ENCODE measurements around the gene WDR83. TPM values are rescaled to one million over a fixed set of nuclear protein-coding genes. Genes with fewer than 3 reads are reported as not detected.
"Not testable (repeated sequence)": the region's sequence is repeated elsewhere in the genome, so short reads cannot be mapped to it uniquely, and the experiment has no call there.

WDR83 gene
- total RNA-seq, 1 experiment from 2014 or later, result 9.7 TPM

DNA sequence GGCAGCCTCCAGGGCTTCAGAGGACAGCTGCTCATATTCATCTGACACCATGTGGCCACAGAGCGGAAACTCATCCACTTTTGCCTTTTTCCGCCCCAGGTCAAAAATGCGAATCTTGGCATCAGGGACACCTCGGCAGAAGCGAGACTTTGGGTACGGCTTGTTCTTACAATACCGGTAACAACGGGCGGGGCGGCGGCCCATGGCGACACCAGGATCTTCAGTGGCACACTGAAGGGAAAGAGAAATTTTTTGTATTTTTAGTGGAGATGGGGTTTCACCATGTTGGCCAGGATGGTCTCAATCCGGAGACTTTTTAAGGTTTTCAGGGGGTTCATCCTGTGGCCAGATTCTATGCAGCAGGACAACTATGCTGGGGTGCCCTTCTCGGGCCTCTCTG, 22.9 kb upstream of the WDR83 start:
- H3K27me3 ChIP-seq (replicated peaks); H3K4me3 ChIP-seq; H3K27ac ChIP-seq; H3K4me1 ChIP-seq (replicated peaks); H3K36me3 ChIP-seq; H3K9me3 ChIP-seq (replicated peaks); DNase-seq (ENCODE audit: low read depth in 1 of 2, low spot score in 2 of 2): not testable (repeated sequence)

DNA sequence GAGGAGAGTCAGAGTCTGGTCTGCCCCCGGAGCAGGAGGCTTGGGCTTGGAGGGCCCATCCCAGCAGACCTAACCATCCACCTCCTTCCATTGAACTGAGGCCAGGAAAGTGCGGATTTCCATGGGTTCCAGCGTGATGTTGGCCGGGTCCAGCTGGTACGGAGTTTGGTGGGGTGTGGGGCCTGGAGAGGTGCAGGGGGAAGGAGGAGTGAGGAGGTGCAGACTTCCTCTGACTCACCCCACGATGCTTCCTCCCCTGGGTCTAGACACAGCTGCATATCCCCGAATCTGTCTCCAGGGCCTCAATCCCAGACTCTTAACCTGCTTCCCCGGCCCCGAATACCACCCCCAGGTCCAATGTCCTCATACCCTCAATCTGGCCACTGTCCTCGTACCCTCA, 20.1 kb upstream of the WDR83 start:
- Histone ChIP-seq H3K27ac (no peak overlapping the region), H3K4me3 (no peak overlapping the region), H3K27me3 (replicated peaks) (no peaks in the 10 kb centered on the region), H3K9me3 (replicated peaks) (peaks cover 4% of the 10 kb centered on the region), H3K4me1 (replicated peaks) (no peaks in the 10 kb centered on the region), H3K36me3 (no peaks in the 10 kb centered on the region)
- DNase-seq (ENCODE audit: low read depth in 1 of 2, low spot score in 2 of 2), result no peak

DNA sequence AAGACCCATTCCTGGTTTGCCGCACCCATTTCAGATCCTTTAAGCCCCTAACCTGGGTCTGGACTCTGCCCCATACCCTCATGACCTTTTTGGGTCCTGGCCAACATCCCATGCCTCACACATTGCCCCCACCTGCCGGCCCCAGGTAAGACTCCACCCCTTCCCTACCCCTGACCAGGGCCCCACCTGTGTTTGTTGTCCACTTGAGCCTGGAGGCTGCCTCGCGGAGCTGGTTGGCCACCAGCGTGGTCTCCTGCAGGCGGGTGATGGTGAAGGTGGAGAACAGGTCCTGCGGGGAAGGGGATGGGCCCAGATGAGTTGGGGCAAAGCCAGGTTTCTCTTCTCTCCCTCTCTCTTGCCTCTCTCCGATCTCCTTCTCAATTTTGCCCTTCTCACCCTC, 19.6 kb upstream of the WDR83 start:
- DNase-seq (ENCODE audit: low read depth in 1 of 2, low spot score in 2 of 2), result no peak
- H3K36me3 ChIP-seq, result 0 out of 2 replicates have a peak, but pooled peaks cover under 1% of the 10 kb centered on the region
- H3K27me3 ChIP-seq (replicated peaks), result no peaks in the 10 kb centered on the region
- H3K27ac ChIP-seq, result no peak overlapping the region
- H3K4me3 ChIP-seq, result no peak overlapping the region
- H3K9me3 ChIP-seq (replicated peaks), result peaks cover 4% of the 10 kb centered on the region
- no peaks in the 10 kb centered on the region for H3K4me1 ChIP-seq (replicated peaks)

DNA sequence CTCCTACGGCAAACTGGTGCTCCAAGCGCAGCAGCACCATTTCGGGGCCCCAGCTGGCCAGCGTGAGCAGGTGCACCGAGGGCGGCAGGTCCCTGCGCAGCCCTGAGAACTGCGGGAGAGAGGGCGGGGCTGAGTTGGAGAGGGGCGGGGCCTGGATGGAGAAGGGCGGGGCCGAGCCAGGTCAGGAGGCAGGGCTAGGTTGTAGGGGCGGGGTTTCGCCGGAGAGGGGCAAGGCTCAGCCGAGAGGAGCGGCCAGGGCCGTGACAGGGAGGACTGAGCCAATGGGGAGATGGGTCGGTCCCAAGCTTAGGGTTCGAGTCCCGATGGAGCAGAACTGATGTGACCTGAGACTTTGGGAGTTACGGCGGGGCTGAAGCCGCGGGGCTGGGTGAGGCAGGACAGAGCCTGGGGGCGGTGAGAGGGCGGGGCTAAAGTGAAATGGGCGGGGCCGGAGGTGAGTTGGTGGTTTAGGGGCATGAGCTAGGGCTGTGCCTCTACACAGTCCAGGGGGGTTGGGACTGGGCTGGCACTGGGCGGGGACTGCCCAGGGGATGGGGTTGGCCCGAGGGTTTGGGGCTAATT, 19.0 kb upstream of the WDR83 start:
- DNase-seq (ENCODE audit: low read depth in 1 of 2, low spot score in 2 of 2), result no peak
- peaks cover 4% of the 10 kb centered on the region for H3K9me3 ChIP-seq (replicated peaks)
- 0 out of 2 replicates have a peak, but pooled peaks cover 2% of the 10 kb centered on the region for H3K36me3 ChIP-seq
- H3K27ac ChIP-seq, result no peak overlapping the region
- H3K4me1 ChIP-seq (replicated peaks), result no peaks in the 10 kb centered on the region
- no peaks in the 10 kb centered on the region for H3K27me3 ChIP-seq (replicated peaks)
- H3K4me3 ChIP-seq, result no peak overlapping the region

DNA sequence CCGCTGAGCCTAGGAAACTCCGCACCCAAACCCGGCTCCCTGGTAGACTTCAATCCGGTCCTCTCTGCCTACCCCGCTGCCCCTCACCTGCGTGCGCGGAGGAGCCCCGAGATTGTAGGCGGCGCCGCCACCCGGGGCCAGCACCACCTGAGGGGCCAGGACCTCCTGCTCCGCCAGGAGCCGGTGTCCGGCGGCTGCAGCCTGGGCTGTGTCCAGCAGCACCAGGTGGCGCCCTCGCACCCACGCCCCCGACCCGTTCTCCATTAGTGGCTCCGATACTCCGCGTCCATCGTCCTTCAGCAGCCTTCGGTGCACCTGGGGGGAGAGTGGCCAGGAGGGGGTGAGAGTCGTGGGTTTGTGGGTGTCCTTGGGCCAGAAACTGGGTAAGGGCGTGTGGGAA, 18.5 kb upstream of the WDR83 start:
- Histone ChIP-seq H3K4me3 (no peak overlapping the region), H3K36me3 (0 out of 2 replicates have a peak, but pooled peaks cover 2% of the 10 kb centered on the region), H3K9me3 (replicated peaks) (peaks cover 4% of the 10 kb centered on the region), H3K27me3 (replicated peaks) (no peaks in the 10 kb centered on the region), H3K4me1 (replicated peaks) (no peaks in the 10 kb centered on the region), H3K27ac (no peak overlapping the region)
- no peak for DNase-seq (ENCODE audit: low read depth in 1 of 2, low spot score in 2 of 2)

DNA sequence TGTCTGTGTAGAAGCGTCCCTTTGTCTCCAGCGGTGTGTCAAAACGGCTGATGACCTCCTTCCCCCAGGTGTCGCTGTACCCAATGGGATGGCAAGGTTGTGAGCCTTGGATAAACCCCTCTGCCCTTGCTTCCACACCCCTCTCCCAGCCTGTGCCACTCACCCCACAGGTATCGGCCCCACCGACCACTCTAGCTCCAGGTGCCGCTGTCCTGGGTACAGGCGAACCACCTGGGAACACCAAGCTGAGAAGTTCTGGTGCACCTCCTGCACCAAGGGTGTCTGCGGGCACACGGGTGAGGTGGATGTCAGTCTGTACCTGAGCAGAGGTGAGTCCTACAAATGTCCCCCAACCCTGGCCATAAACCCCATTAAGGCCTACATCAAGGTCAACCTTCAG, 16.7 kb upstream of the WDR83 start:
- Histone ChIP-seq H3K27me3 (replicated peaks) (no peaks in the 10 kb centered on the region), H3K4me3 (no peak overlapping the region), H3K36me3 (peaks cover 2% of the 10 kb centered on the region; the same call in 1 of the 2 replicates), H3K4me1 (replicated peaks) (no peaks in the 10 kb centered on the region), H3K9me3 (replicated peaks) (peaks cover 4% of the 10 kb centered on the region), H3K27ac (no peak overlapping the region)
- DNase-seq (ENCODE audit: low read depth in 1 of 2, low spot score in 2 of 2), result no peak

DNA sequence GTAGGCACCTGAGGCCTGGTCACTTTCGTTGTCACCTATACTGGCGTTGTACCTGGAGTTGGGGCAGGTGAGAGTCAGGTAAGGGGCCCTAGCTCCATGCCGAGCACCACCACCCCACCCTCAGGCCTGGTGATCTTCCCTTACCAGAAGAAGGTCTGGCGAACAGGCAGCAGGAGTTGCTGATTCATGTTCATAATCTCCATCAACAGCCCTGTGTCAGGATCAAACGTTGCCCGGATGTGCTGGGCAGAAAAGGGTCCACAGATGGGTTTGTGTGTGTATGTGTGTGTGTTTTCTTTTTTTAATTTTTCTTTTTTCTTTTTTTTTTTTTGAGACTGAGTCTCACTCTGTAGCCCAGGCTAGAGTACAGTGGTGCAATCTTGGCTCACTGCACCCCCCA, 14.4 kb upstream of the WDR83 start:
- peaks cover 4% of the 10 kb centered on the region for H3K9me3 ChIP-seq (replicated peaks)
- DNase-seq (ENCODE audit: low read depth in 1 of 2, low spot score in 2 of 2), result no peak
- no peak overlapping the region for H3K27ac ChIP-seq
- H3K27me3 ChIP-seq (replicated peaks), result no peaks in the 10 kb centered on the region
- no peaks in the 10 kb centered on the region for H3K4me1 ChIP-seq (replicated peaks)
- H3K4me3 ChIP-seq, result no peak overlapping the region
- peaks cover 19% of the 10 kb centered on the region for H3K36me3 ChIP-seq

DNA sequence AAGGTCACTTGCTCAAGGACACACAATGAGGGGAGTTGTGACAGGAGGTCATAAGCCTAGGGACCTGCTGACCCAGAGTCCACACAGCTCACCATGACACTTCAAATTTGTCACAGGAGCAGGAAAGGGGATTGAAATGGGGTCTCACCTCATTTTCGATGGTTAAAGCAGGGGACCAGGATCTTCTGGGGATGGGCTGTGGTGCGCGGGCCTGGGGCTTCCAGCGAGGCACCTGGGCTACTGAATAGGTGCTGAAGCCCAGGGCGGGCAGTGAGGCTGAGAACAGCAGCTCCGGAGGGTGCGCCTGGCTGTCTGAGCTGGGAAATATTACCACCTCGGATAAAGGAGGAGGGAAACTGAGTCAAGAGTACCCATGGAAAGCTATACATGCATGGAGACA, 11.1 kb upstream of the WDR83 start:
- DNase-seq (ENCODE audit: low read depth in 1 of 2, low spot score in 2 of 2), result no peak
- Histone ChIP-seq H3K27me3 (replicated peaks) (no peaks in the 10 kb centered on the region), H3K9me3 (replicated peaks) (no peaks in the 10 kb centered on the region), H3K27ac (no peak overlapping the region), H3K4me3 (no peak overlapping the region), H3K36me3 (peaks cover 35% of the 10 kb centered on the region), H3K4me1 (replicated peaks) (no peaks in the 10 kb centered on the region)

DNA sequence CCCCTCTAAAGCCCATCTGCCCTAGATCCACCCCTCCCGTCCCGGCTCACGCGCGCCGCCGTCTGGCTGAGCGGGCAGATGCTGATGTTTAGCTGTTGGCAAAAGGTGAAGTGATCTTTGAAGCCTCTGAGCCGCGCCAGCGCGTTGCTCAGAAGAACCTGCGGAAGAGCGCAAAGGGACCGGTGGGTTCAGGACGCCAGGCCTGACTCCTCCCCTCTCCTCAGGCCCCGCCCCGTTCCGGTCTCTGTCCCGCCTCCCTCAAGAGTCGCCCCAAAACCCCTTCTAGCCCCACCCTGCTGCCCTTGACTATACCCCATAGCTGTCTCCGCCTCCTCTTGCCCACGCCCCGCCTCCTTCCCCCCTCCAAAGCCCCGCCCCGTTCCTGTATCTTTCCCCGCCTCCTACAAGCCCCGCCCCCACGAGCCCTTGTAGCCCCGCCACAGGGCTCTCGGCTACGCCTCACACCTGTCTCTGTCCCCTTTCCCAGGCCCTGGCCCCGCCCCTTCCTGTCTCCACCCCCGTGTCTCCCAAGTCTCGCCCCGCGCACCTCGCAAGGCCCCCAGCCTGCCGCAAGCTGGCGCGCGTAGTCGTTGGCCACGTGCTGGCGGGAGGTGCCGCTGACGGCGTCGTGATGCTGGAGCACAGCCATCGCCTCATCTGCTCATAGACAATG, 9.6 kb upstream of the WDR83 start:
- Histone ChIP-seq H3K4me3 (no peak overlapping the region), H3K27me3 (replicated peaks) (no peaks in the 10 kb centered on the region), H3K36me3 (peaks cover 45% of the 10 kb centered on the region), H3K27ac (no peak overlapping the region), H3K4me1 (replicated peaks) (no peaks in the 10 kb centered on the region), H3K9me3 (replicated peaks) (no peaks in the 10 kb centered on the region)
- no peak for DNase-seq (ENCODE audit: low read depth in 1 of 2, low spot score in 2 of 2)

DNA sequence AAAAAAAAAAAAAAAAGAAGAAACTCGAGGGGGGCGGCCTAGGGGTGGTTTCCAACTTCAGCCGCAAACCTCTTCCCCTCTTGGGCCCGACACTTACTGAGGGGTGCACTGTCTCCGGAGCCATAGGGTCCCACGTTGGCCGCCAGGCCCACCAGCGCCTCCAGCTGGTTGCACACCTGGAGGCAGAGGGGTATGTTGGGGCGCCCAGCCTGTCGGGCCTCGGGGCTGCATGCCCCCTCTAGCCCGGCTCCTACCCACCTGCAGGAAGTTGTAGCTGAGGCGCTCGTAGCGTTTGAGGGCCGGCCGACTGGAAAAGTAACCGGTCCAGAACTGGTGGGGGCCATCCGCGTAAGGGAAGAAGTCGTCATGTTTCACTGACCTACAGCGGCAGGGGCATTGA, 8.6 kb upstream of the WDR83 start:
- H3K27ac ChIP-seq, result no peak overlapping the region
- H3K4me3 ChIP-seq, result no peak overlapping the region
- H3K4me1 ChIP-seq (replicated peaks), result no peaks in the 10 kb centered on the region
- H3K9me3 ChIP-seq (replicated peaks), result no peaks in the 10 kb centered on the region
- H3K27me3 ChIP-seq (replicated peaks), result no peaks in the 10 kb centered on the region
- peaks cover 48% of the 10 kb centered on the region for H3K36me3 ChIP-seq
- DNase-seq (ENCODE audit: low read depth in 1 of 2, low spot score in 2 of 2), result no peak

DNA sequence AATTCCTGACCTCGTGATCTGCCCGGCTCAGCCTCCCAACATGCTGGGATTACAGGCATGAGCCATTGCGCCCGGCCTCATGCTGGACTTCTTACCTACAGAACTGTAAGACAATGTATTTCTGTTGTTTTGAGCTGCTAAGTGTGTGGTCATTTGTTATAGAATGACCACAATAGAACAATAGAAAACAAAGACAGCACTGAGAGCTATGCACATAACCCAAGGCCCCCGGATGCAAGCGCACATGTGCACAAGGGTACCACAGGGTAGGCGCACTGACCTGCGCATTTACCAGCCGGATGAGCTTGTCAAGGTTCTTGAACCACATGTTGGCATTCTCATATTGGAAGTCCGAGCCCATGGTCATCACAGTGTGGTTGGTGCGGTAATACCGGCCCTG, 5.6 kb upstream of the WDR83 start:
- Histone ChIP-seq H3K36me3 (peaks cover 63% of the 10 kb centered on the region), H3K4me3 (no peak overlapping the region)
- DNase-seq (ENCODE audit: low read depth in 1 of 2, low spot score in 2 of 2), result no peak

DNA sequence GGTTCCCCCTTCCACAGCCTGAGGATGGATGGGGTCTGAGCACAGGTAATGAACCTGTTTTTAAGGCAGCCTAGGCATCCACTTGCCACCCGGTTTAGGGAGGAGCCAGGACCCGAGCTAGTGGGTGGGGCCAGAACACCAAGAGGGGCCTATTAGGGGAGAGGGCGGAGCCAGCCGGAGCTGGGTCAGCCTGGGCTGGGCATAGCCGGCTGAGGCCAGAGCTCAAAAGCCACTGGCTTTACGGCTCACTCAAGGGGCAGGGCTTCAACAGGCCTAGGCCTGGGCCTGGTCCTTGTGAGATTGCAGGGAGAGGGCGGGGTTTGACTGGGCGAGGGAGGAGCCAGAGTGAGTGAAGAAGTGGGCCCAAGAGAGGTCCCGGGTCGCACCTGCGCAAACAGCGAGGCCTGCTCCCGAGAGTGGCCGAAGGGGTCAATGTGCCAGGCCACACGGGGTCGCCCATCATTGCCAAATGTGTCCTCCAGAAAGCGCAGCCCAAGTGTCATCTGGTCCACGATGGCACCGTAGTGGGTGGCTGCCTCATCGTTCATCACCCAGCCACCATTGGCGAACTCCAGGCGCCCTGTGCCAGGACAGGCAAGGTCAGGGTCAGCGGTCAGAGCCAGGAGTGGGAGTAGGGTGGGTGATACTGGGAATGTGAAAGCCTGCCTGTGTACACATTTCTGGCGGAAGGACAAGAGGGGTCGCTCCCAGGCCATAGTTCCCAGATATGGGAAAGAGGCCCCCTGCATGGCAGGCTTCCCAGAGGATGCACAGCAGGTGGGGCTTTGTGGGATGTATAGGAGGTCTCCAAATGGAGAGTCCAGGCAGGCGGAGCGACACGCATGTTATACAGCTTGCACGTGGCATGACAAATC, 2.0 kb upstream of the WDR83 start:
- no peak for DNase-seq (ENCODE audit: low read depth in 1 of 2, low spot score in 2 of 2)
- no peaks in the 10 kb centered on the region for H3K27me3 ChIP-seq (replicated peaks)
- H3K27ac ChIP-seq, result no peak overlapping the region
- H3K4me3 ChIP-seq, result no peak overlapping the region
- H3K4me1 ChIP-seq (replicated peaks), result peaks cover 20% of the 10 kb centered on the region
- no peaks in the 10 kb centered on the region for H3K9me3 ChIP-seq (replicated peaks)
- peaks cover 54% of the 10 kb centered on the region for H3K36me3 ChIP-seq

More for the DNA sequence above, 5.6 kb upstream of the WDR83 start:
- Histone ChIP-seq H3K27me3 (replicated peaks) (no peaks in the 10 kb centered on the region), H3K27ac (no peak overlapping the region), H3K9me3 (replicated peaks) (no peaks in the 10 kb centered on the region), H3K4me1 (replicated peaks) (peaks cover 3% of the 10 kb centered on the region; the same call in 1 of the 2 replicates)

DNA sequence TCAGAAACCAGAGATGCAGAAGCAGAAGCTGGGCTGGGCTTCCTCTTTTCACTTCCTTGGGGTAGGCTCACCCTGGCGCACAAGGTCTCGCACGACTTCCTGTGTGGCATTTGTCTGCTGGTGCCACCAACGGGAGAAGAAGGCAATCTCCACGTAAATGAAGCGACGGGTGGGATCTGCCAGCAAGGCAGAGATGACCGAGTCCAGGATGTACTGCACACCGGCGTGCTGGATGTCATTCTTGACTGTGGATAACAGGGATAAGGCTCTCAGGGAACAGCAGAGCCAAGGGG, 1.4 kb upstream of the WDR83 start:
- no peak for DNase-seq (ENCODE audit: low read depth in 1 of 2, low spot score in 2 of 2)
- H3K27me3 ChIP-seq (replicated peaks), result no peaks in the 10 kb centered on the region
- no peak overlapping the region for H3K4me3 ChIP-seq
- H3K4me1 ChIP-seq (replicated peaks), result peaks cover 24% of the 10 kb centered on the region
- peaks cover 51% of the 10 kb centered on the region for H3K36me3 ChIP-seq
- H3K27ac ChIP-seq, result no peak overlapping the region
- no peaks in the 10 kb centered on the region for H3K9me3 ChIP-seq (replicated peaks)

DNA sequence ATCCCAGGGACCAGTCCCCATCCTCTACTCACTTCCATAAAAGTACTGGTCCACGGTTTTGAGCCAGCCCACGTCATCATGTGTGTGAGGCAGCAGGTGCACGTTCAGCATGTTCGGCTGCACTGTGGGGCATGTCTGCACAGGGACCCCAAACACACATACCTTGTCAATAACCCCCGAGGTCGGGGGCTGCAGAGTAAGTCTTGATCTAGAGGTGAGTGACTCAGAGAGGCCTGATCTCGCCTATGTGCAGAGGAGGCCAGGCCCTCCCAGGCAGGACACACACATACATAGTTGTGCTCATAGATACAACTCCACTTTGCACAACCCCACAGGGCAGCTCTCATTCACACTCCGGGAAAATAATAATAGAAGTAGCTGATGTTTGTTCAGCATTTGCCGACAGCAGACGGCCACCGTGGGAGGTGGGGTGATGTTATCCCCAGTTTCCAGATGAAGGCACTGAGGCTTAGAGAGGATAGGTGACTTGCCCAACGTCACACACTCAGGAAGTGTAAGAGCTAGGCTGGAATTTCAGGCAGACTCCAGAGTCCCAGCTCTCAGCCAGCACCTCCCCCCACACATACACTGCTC, 839 bp upstream of the WDR83 start:
- DNase-seq (ENCODE audit: low read depth in 1 of 2, low spot score in 2 of 2), result no peak
- Histone ChIP-seq H3K4me3 (peak overlapping the region; percentile 68), H3K36me3 (peaks cover 54% of the 10 kb centered on the region), H3K4me1 (replicated peaks) (peaks cover 28% of the 10 kb centered on the region), H3K27me3 (replicated peaks) (no peaks in the 10 kb centered on the region), H3K27ac (no peak overlapping the region), H3K9me3 (replicated peaks) (no peaks in the 10 kb centered on the region)

Data from SJSA1 (cell line).